SU-DHL-6 (cell line): ENCODE measurements around the gene PSD.

Source experiments
- EZH2phosphoT487 ChIP-seq: fragments of 200-600 bp; sonication (generic), shearing (Covaris generic); conservative IDR thresholded peaks from 2 replicates; pipeline ENCODE4 v1.6.1; 2018; ENCODE audit warnings: mild to moderate bottlenecking, antibody characterized with exemption, low read length, moderate library complexity, mixed read lengths
- TF ChIP-seq, protein P1 (sequence below): fragments of 200-600 bp; sonication (generic); IDR thresholded peaks from one replicate; pipeline ENCODE4 v1.5.1; 2017; ENCODE audit warnings: antibody characterized with exemption, mild to moderate bottlenecking, low read length, moderate library complexity; ENCODE audit not compliant: insufficient read depth, poor library complexity, severe bottlenecking

DNA sequence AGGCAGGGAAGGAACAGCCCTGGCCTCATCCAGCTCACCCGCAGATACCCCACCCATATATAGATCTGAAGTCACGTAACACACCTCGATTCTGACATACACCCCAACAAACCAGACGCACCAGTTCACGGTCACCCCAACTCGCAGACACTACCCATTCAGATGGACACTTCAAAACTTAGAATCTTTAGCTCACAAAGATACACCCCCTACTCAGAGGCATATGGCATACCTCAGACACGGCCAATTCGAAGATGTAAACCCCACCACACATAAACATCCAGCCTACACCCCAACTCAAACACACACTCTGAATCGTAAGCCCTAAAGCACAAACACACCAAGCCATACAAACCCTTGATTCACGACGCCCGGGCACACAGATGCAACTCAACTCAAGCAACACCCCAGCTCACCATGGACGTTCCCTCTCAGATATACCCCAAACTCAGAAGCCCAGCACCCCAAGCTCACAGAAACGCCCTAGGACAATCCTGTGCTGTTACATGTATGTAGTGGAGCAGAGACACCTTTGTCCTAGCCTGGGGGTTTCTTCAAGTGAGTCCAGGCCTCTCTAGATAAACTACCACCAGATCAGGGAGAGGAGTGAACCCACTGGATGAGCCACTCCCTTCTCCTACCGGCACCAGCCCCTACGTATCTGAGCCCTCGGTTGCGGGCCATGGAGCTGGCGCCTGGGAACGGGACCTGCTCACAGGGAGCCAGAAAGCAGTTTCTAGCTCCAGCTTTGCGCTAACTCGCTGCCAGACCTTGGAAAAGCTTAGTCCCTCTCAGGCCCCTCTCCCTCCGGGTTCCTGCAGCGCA is 8.8 kb downstream of the PSD start:
- TF ChIP-seq, protein P1, sequence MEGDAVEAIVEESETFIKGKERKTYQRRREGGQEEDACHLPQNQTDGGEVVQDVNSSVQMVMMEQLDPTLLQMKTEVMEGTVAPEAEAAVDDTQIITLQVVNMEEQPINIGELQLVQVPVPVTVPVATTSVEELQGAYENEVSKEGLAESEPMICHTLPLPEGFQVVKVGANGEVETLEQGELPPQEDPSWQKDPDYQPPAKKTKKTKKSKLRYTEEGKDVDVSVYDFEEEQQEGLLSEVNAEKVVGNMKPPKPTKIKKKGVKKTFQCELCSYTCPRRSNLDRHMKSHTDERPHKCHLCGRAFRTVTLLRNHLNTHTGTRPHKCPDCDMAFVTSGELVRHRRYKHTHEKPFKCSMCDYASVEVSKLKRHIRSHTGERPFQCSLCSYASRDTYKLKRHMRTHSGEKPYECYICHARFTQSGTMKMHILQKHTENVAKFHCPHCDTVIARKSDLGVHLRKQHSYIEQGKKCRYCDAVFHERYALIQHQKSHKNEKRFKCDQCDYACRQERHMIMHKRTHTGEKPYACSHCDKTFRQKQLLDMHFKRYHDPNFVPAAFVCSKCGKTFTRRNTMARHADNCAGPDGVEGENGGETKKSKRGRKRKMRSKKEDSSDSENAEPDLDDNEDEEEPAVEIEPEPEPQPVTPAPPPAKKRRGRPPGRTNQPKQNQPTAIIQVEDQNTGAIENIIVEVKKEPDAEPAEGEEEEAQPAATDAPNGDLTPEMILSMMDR, result no peak
- TF ChIP-seq EZH2phosphoT487, result no peak
